GM03348 (cell line): ENCODE measurements around the gene MYO1E.
"Not testable (repeated sequence)": the region's sequence is repeated elsewhere in the genome, so short reads cannot be mapped to it uniquely, and the experiment has no call there.

Experiments used
- DNase-seq: peaks from one replicate; pipeline ENCODE4 v3.0.0; 2012; ENCODE audit warnings: low spot score

MYO1E gene

DNA sequence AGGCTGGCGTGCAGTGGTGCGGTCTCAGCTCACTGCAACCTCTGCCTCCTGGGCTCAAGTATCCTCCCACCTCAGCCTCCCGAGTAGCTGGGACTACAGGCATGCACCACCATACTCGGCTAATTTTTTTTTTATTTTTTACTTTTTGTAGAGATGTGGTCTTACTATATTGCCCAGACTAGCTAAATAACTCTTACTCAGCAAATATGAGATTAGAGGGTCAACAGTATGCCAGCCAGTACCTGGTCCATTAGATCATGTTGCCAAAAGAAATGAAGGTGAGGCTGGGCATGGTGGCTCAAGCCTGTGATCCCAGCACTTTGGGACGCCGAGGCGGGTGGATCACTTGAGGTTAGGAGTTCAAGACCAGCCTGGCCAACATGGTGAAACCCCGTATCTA, 210.6 kb downstream of the MYO1E start:
- DNase-seq, result not testable (repeated sequence)

DNA sequence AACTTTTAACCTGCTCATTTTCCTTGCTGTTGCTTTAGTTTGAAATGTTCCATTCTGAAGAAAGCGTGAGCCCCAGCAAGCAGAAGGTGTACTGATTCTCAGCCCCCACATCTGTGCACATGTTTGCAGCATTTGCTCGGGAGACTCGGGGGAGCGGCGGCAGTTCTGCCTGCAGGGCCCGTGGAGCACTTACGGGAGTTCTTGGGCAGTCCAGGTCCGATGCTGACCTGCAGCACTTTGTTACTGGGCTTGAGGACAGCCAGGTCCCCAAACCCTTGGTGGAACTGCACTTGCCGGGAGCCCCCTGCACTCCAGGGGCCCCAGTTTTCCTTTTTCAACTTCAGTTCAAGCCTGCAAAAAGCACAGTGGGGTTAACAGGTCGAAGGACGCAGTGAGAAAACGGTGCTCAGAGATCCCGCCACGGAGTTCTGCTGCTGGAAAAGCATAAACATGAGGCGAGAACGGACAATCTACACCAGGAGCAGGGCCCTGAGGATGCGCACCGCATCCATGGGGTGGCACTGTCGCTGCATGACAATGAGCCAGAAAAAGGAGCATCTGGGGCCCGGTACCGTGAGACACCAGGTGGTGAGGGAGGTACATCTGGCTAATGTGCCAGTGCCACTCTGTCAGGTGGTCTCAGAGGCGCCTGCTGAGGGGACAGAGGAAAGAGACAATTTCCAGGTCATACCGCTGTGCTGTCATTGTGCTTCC, 211.6 kb downstream of the MYO1E start:
- no peak for DNase-seq

DNA sequence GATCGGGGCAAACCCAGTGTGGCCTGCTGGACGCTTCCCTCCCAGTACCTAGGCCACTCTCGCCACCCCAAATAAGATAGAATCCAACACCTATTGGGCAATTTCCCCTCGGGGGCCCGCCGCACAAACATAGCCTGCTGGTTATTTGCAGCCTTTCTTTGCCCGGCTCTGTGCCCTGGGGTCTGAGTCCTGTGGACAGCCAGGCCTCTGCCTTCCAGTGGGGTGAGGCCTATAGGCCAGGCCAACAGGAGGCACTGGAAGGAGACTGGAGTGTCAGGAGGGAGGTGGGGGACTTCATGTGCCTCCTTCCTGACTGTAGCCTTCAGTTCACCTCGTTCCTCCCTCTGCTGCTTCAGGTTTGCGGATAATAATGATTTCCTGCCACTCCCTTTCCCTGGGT, 213.5 kb downstream of the MYO1E start:
- DNase-seq, result no peak

DNA sequence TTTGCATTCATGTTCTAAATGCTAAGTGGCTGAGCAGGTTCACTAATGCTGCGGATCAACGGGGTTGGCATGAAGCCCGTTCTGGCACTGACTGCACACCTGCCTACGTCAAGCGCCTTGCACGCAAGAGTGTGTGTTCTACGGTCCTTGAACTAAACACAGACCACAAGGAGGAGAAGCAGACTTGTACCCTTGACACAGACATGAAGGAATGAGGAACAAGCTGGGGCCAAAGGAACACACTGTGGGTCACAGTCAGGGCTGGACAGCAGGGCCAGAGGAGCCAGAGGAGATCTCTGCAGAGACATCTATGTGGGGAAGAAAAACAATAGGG, 214.0 kb downstream of the MYO1E start:
- no peak for DNase-seq

DNA sequence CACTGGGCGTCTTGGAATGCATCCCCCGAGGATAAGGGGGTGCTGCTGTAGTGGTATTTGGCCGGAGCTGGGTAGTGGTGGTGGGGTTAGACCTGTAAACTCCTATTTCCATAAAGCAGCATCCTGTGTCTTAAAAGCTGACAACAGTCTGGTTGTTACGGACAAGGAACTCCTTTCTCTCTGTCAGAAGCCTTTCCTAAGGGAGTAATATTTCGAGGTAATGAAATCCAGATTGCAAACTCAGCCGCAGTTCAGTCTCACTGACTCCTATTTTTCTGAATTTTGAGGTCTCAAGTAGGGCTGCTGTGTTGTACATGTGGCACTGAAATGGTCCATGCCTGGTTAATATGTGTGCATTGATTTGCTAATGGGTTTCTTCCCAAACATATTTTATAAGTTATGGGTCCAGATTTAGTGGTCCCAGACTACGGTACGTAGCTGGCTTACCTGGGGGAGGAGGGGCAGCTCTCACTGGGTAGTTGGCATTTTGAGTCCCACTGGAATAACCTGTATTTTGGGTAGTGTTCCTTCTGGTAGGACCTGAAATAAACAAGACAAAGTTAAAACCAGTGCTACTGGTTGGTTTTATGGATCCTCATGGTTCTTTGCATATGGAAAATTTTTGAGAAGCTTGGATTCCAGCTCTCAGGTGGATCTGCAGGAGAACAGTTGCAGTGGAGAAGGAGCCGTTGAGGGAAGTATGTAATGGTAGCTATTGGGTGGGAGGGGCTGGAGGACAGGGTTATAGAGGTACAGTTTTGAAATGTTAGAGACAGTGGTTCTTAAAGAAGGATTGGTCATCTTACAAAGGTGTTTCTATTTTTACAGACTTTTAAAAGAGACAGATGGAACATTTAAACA, 214.6 kb downstream of the MYO1E start:
- DNase-seq, result no peak

DNA sequence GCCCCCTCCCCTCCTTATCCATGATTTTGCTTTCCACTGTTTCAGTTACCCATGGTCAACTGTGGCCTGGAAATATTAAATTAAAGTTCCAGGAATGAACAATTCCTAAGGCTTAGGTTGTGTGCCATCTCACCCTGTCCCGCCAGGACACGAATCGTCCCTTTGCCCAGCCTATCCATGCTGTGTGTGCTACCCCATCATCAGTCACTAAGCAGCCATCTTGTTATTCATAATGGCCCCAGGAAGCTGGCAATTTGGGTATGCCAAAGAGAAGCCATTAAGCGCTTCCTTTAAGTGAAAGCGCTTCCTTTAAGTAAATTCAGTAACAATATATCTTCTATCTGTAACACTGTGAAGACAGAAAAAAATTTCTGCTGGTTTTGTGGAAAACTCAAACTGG, 215.3 kb downstream of the MYO1E start:
- no peak for DNase-seq

DNA sequence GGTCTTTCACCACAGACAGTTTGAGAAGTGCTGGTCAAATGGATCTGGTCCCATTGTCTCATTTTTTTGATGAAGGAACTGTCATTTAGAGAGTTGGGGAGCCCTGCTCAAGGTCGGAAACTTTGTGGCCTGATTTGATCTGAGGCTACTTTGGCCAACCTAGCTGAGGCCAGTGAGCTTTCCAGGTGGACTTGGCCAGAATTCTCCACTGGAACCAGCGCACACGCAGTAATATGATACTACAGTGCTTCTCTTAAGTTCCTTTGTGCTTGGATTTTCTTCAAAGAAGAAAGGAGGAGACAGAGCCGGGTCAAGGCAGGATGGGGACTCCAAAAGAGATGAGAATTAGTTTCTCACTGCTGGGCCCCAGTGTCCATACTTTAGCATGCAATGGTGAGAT, 217.2 kb downstream of the MYO1E start:
- no peak for DNase-seq

DNA sequence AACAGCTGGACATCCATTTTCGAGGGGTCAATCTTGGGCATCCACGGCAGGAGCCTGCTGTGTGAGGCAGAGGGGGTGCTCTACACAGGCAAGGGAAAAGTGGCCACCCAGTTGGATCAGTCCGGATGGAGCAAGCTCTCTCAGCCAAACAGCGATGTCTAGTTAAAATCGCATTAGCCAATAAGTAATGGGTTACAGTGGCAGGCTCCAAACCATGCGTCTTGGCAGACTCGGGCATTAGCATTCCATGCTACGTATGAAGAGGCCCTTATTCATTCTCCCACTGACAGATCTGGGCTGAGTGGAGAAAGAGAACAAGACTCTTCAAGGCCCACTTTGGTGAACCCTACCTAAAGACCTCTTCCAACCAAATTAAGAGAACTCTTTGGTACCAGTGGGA, 218.4 kb downstream of the MYO1E start:
- no peak for DNase-seq

DNA sequence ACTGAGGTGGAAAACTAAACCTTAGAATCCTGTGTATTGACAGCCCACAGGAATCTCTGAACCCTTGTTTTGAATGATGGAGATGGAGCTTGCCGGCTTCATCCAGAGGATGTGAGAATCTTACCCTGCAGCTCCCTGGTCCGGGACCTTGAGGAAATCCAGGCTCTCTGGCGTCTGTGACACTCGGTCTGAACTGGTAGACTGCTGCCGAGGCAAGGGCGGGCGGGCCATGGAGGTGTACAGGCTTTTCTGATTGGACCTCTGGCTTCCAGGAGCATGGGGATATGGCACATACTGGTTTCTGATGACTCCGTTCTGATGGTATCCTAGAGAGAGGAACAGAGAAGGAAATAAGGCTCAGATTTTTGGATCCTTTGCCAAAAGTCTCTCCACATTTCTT, 219.2 kb downstream of the MYO1E start:
- DNase-seq, result no peak

DNA sequence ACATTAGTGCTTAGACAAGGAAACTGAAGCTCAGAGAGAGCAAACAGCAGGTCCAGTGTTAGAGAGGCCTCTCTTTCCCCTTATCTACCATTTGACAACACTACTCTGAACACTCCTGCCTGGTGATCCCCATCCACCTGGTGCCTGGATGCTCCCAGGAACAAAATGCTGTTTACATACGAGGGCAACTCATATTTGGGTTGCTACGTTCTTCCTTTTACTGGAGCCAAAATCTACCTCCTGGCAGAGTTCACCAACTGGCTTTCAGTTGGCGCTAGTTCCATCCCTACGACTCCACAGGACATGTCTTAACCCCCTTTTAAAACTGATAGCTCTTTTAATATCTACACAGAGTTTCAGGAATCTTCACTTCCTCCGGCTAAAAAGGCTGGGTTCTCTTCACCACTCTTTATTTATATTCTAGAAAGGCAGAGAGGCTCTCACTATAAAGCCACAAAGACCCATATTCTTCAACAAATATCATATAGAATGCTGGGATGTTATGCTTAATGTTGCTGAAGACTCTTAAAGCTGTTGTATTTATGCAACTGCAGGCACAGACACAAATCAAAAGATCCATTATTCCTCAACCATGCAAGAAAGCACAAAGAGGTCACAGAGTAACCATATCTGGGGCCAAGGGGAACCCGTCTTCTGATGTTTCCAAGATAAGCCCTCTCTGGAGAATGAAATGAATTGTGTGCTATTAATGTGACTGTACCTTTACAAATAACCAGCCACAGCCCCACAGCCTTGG, 219.8 kb downstream of the MYO1E start:
- DNase-seq, result no peak

DNA sequence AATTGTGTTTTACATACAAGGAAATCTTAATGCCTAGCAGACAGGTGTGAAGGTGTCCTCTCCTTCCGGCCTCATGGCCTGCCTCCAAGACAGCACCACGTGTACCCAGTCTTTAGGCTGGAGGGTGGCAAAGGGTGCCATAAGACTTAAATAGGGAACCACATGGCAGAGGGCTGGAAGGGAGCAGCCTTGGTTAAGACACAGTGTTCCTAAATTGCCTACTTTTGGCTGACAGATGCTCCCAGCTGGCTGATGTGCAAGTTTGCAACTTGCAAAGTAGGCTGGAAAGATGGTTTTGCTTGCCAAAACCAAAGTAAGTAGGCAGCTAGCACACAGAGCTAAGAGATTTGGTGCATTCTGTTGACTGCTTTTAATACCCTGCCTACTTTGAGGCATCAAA, 222.5 kb downstream of the MYO1E start:
- DNase-seq, result no peak

DNA sequence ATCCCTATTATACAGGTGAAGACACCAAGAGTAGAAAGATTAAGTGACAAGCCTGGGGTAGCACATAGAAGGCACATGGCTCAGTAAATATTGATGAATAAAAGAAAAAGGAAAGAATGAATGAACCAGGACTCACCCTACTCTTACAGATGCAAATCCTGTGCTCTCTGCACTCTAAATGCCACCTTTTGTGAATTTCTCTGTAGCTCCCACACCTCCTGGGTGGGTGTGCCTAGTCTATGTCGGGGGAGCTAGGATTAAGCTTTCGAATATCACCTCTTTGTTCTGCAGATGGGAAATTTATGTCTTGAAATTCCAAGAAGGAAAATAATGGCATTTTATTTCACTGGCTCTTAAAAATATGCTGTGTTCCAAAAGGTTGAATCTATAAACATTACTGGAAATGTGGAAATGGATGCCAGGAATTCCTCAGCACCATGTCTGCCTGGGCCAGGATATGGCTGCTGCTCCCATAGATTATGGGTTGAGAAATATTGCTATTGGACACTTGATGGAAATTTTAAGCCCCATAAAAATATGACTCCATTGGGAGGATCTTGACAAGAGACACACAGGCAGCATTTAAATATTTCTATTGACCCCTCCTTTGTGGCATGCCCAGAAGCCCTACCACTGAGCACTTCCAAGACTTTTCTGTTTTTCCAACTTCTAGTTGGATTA, 224.4 kb downstream of the MYO1E start:
- peak; percentile 71 for DNase-seq

DNA sequence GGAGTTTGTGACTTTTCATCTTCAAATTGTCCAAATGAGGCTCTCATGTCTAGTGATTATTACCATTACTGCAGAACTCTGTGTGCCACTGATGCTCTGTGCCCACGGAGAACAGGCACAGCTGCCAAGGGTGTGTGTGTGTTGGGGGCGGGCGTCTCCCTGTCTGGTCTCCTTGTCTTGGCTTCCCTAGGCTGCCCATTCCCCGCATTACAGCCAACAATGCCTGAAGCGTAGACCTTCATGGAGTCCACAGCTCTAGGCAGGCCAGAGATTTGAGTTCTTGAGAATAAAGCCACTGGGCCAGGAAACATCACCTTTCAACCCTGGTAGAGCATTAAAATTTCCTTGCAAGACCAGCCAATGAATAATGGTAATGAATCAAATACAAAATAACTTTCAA, 225.0 kb downstream of the MYO1E start:
- no peak for DNase-seq

DNA sequence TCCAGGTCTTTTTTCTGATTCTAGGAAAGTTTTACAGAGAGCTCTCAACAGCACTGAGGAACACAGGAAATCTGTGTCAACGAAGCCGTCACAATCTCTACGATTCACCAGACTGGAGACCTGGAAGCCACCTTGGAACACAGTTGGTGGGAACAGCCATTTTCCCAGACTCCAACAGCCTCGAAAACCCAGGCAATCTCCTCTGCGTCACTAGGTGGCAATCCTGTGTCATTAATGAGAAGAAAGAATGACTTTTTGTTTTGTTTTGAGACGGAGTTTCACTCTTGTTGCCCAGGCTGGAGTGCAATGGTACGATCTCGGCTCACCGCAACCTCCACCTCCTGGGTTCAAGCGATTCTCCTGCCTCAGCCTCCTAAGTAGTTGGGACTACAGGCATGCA, 228.1 kb downstream of the MYO1E start:
- DNase-seq, result not testable (repeated sequence)

DNA sequence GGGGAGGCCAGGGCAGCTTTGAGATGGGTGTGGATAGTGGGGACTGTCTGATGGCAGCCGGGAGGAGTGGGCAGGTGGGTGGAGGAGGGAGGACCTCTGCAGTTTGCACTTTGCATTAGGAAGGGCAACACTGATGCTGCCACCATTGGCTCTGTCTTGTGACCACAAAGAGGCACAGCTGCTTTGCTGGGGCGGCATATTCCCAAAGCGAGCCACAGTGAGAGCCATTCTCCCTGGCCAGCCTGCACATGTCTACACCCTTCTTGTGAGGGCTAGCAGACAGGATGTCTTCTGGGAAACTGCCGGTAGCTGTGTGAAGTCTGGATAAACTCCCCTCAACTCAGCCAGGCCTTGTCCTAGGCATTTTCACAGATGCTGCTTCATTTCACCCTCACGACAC, 229.4 kb downstream of the MYO1E start:
- no peak for DNase-seq

DNA sequence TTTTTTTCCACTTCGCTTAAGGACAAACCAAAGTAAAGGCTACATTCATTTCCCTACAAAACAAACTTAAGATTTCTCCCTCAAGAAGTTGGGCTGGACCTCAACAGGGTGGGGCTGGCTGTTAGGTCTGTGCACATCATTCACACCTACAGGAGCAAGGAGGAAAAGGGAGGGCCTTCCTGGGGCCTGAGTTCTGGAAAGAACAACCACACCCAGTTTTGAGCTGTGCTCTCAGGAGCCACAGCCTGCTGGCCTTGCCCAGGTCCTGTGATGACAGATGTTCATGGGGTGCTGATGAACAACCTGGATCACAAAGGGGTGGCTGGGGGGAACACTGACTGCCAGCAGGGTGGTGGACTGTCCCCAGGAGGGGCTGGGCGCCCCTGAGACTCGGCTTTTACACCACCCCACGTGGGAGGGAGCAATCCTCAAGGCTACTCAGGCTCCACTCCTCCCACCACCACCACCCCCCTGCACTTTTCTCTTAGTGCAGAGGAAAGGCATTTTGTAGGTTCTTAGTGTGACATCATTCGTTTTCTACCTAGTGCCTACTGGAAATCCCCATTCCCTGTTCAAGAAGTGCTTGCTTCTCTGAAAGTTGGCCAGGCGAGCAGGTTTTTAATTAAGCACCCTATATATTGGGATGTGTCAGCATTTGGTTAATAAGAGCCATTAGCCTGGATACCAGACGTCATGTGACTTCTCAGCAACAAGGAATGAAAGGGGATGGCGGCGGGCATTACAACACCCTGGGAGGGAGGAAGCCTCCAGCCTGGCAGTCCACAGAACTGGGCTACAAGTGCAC, 232.0 kb downstream of the MYO1E start:
- no peak for DNase-seq

DNA sequence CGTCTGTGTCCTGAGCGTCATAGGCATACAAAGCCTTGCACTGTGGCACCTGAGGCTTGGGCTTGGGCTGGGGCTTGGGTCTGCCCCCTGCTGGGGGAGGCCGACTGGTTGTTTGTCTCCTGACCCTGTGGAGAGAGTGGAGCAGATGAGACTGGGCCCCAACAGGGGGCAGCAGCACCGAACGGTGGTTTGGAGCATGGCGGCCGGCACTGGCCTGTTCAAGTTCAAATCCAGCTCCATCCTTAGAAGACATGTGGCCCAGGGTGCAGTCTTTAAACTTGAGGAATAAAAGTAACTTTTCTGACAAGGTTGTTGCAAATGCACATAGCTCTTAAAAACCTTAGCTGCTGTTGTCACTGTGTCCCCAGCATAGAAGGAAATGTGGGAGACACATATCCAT, 234.4 kb downstream of the MYO1E start:
- DNase-seq, result peak; percentile 64

DNA sequence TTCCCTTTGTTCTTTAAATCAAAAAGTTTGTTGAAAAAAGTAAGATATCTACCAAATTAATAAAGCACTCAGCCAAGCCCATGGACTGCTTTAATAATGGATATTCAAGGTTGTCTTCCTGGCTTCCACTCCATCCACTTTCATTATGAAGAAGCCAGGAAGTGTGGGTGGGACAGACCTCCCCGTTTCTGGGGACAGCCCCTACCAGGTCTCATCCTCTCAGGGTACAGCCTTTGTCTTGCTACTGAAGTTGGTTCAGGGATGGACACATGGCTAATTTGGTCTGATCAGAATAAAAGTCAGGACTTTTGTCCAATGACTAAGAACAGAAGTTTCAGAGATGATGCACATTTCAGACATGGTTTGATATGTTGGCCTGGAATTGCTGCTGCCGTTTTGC, 235.1 kb downstream of the MYO1E start:
- no peak for DNase-seq

DNA sequence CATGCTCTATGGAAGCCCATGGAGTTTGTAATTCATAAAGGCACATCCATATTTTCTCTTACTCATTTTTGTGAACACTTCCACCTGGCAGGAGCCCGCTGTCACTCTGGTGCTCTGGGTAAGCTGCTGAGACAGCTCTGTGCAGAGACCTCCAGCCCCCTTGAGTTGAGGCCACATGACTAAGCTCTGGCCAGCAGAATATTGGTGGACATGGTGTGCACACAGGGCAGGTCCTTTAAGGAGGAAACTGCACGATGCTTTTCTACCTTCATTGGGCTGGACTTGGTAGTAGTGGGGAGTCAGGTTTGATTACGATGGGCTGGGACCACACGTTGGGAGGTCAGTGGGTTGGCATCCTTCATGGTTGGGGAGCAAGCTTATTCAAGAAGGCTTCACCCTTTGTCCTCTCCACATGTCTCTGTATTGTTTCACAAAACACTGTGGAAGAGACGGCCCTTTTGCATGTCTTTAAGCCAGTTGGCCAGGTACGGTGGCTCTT, 238.7 kb downstream of the MYO1E start:
- no peak for DNase-seq

DNA sequence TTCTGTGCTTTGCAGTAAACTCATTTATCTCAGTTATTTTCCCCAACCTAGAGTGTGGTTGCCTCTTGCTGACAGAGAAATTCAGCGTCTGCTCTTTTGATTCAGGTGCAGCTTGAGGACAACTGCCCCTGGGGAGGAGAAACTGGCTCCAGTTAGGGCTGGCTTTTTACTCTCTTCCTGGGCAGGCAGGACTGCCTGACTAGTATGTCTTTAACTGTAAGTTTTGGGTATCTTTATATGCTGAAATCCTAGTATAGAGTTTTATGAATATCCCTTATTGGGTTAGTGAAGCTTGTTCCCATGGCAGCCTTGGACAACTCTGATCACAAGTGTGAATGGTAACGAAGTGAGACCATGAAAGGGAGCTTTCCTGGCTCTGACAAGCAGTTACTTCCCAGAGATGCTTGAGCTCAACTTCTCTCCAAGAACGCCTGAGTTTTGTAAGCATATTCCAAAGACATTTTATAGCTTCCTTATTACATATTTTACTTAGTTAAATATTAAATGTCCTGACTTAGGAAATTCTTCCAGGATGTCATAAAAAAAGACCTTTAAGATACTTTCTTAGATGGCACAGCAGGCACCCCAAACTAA, 240.6 kb downstream of the MYO1E start:
- no peak for DNase-seq

DNA sequence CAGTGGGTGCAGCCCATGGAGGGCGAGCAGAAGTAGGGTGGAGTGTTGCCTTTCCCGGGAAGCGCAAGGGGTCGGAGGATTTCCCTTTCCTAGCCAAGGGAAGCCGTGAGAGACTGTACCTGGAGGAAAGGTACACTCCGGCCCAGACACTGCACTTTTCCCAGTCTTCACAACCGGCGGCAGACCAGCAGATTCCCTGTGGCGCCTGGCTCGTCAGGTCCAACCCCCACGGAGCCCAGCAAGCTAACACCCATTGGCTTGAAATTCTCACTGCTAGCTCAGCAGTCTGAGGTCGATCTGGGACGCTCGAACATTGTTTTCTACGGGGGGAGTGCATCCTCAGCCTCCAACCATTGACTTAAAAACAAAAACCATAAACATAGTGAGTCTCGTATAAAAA, 241.2 kb downstream of the MYO1E start:
- no peak for DNase-seq
